ENCODE data around the gene MAP3K5.

DNA sequence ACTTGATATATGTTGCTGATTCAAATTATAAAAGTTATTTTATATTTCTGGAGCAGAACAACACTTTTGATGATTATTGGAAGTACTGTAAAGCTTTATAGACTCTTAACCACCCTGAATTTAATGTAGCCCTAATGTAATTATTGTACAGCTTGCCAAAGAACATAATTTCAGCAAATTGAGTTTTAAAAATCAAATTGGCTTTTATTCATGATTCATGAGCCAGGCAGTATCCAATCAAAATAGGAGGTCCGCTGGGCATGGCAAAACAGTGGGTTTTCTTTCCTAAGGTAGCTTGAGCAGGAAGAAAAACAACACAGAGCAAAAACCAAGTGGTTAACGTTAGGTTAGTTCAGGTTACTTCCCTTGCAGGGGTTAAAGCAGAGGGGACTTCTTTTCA lies 177.3 kb downstream of the MAP3K5 start:
- TF ChIP-seq POLR2A (IDR thresholded peaks at IDR 0.05) = no peak
- TF ChIP-seq, protein P1, sequence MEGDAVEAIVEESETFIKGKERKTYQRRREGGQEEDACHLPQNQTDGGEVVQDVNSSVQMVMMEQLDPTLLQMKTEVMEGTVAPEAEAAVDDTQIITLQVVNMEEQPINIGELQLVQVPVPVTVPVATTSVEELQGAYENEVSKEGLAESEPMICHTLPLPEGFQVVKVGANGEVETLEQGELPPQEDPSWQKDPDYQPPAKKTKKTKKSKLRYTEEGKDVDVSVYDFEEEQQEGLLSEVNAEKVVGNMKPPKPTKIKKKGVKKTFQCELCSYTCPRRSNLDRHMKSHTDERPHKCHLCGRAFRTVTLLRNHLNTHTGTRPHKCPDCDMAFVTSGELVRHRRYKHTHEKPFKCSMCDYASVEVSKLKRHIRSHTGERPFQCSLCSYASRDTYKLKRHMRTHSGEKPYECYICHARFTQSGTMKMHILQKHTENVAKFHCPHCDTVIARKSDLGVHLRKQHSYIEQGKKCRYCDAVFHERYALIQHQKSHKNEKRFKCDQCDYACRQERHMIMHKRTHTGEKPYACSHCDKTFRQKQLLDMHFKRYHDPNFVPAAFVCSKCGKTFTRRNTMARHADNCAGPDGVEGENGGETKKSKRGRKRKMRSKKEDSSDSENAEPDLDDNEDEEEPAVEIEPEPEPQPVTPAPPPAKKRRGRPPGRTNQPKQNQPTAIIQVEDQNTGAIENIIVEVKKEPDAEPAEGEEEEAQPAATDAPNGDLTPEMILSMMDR (IDR thresholded peaks at IDR 0.05) = no peak
- no peak for TF ChIP-seq EP300 (IDR thresholded peaks at IDR 0.05)
